Nephron (organoid): ENCODE results near the gene POLR2B.
"Not testable (repeated sequence)": the region's sequence is repeated elsewhere in the genome, so short reads cannot be mapped to it uniquely, and the experiment has no call there.

Experiments used
- H3K27ac Mint-ChIP-seq, 3 experiments: 2 replicates each; pipeline ENCODE4 v1.8.0; 2020; ENCODE audit warnings: mixed read lengths in 3 of 3, mild to moderate bottlenecking in 2 of 3, moderate library complexity in 1 of 3
- H3K27me3 Mint-ChIP-seq: 2 replicates; pipeline ENCODE4 v1.8.0; 2021; ENCODE audit warnings: low read depth, mild to moderate bottlenecking, moderate library complexity, mixed read lengths
- H3K36me3 Mint-ChIP-seq: 2 replicates; pipeline ENCODE4 v1.8.0; 2020; ENCODE audit warnings: low read depth, mixed read lengths
- H3K4me1 Mint-ChIP-seq: 2 replicates; pipeline ENCODE4 v1.8.0; 2020; ENCODE audit warnings: mixed read lengths
- H3K4me3 Mint-ChIP-seq, 3 experiments: 2 replicates each; pipeline ENCODE4 v1.8.0; 2020; ENCODE audit warnings: mild to moderate bottlenecking in 3 of 3, mixed read lengths in 3 of 3, moderate library complexity in 2 of 3
- H3K9me3 Mint-ChIP-seq: 2 replicates; pipeline ENCODE4 v1.8.0; 2020; ENCODE audit warnings: mixed read lengths
- CTCF ChIP-seq, 3 experiments: fragments of 200-600 bp; sonication (generic); IDR thresholded peaks; one replicate each; pipeline ENCODE4 v1.5.0; 2021; ENCODE audit warnings: antibody characterized with exemption in 3 of 3; ENCODE audit not compliant: unreplicated experiment in 3 of 3

POLR2B gene

DNA sequence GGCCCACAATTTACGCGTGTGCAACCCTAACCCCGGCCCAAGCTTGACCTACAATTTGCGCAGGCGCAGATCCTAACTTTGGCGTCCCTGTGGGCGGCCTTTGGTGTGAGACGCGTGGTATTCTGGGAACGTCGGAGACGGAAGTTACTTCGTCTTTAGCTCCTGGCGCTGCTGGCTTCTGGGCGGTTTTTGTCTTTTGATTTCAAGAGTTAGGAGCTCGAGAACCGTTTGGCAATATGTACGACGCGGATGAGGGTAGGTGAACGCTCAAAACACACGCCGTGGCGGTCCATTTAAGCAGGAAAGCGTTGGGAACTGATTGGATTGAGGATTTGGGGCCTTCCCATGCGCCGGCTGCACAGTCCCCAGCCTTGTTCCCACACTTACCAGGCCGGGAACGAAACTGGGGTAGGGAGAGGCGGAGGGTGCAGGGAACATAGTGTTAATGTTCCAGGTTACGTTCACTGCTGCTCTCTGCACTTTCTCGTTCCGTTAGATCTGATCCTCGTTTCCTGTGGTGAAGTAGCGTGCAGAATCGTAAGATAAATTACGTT lies at the start of gene POLR2B:
Gene POLR2B, plus strand, starts transcription at position 147 of the 554 bp plus-strand sequence. Its CDS starts 90 bp downstream, at position 237.
- no peak for TF ChIP-seq CTCF (IDR thresholded peaks at IDR 0.05; ENCODE audit: unreplicated experiment in 3 of 3)
- H3K36me3 Mint-ChIP-seq: peaks cover 5% of the 10 kb centered on the region
- H3K27me3 Mint-ChIP-seq: no peaks in the 10 kb centered on the region
- H3K4me1 Mint-ChIP-seq: peaks cover 43% of the 10 kb centered on the region
- H3K9me3 Mint-ChIP-seq: no peaks in the 10 kb centered on the region
- H3K4me3 Mint-ChIP-seq: peak within 1 kb of the TSS; percentile 100
- H3K27ac Mint-ChIP-seq: peak within 1 kb of the TSS; percentile 94 to 100 (median 100)

- peaks cover 18% of the 10 kb centered on the region for H3K4me1 Mint-ChIP-seq
These were observed 48.1 kb upstream of the POLR2B start for GRCh38 chr4:56930638-56931037.

GRCh38 chr4:56931924-56932323 lies 46.8 kb upstream of the POLR2B start:
- Mint-ChIP-seq H3K27me3 (no peaks in the 10 kb centered on the region), H3K4me3 (no peak overlapping the region), H3K4me1 (peaks cover 18% of the 10 kb centered on the region), H3K36me3 (peaks cover 69% of the 10 kb centered on the region), H3K27ac (no peak overlapping the region), H3K9me3 (no peaks in the 10 kb centered on the region)
- no peak for TF ChIP-seq CTCF (IDR thresholded peaks at IDR 0.05; ENCODE audit: unreplicated experiment in 3 of 3)

More at GRCh38 chr4:56930638-56931037, 48.1 kb upstream of the POLR2B start:
- Mint-ChIP-seq H3K36me3 (peaks cover 66% of the 10 kb centered on the region), H3K27me3 (no peaks in the 10 kb centered on the region), H3K9me3 (no peaks in the 10 kb centered on the region), H3K4me3 (no peak overlapping the region), H3K27ac (no peak overlapping the region)
- TF ChIP-seq CTCF (IDR thresholded peaks at IDR 0.05; ENCODE audit: unreplicated experiment in 3 of 3): no peak

DNA sequence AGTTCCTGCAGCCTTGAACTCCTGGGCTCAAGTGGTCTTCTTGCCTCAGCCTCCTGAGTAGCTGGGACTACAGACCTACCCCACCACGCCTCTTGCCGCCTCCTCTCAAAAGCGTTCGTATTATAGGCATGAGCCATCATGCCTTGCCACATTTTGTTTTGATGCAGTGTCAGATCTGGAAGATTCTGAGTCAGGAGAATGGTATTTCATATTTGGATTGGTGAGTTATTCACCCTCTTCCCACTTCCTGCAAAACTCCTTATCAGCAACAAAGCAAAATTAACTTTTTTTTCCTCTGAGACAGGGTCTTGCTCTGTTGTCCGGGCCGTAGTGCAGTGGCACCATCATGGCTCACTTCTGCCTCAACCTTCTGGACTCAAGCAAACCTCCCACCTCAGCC lies 41.4 kb upstream of the POLR2B start:
- TF ChIP-seq CTCF (IDR thresholded peaks at IDR 0.05; ENCODE audit: unreplicated experiment in 3 of 3): no peak
- Mint-ChIP-seq H3K36me3 (peaks cover 63% of the 10 kb centered on the region), H3K4me3 (no peak overlapping the region), H3K27me3 (no peaks in the 10 kb centered on the region), H3K27ac (no peak overlapping the region), H3K4me1 (peaks cover 11% of the 10 kb centered on the region), H3K9me3 (no peaks in the 10 kb centered on the region)

DNA sequence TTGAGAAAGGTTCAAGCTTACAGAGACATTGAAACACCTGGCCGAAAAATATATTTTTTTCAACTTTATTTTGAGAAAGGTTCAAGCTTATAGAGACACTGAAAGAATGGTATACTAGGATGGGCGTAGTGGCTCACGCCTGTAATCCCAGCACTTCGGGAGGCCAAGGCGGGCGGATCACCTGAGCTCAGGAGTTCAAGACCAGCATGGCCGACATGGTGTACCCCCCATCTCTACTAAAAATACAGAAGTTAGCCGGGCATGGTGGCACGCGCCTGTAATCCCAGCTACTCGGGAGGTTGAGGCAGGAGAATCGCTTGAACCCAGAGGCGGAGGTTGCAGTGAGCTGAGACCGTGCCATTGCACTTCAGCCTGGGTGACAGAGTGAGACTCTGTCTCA lies 38.9 kb upstream of the POLR2B start:
- H3K9me3 Mint-ChIP-seq, H3K27me3 Mint-ChIP-seq, H3K4me1 Mint-ChIP-seq, H3K4me3 Mint-ChIP-seq, H3K27ac Mint-ChIP-seq: not testable (repeated sequence)
- peaks cover 50% of the 10 kb centered on the region for H3K36me3 Mint-ChIP-seq

DNA sequence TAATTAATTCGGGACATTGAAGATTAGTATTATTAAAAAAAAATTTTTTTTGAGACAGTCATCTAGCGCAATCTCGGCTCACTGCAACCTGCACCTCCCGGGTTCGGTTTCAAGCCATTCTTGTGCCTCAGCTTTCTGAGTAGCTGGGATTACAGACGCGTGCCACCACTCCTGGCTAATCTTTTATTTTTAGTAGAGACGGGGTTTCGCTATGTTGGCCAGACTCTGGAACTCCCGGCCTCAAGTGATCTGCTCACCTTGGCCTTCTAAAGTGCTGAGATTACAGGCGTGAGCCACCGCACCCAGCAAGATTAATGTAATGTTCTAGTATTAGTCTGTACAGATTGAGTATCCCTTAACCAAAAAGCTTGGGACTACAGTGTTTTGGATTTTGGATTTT lies 38.3 kb upstream of the POLR2B start:
- peaks cover 5% of the 10 kb centered on the region for H3K4me1 Mint-ChIP-seq
- peaks cover 45% of the 10 kb centered on the region for H3K36me3 Mint-ChIP-seq
- H3K9me3 Mint-ChIP-seq: no peaks in the 10 kb centered on the region
- no peak overlapping the region for H3K27ac Mint-ChIP-seq
- TF ChIP-seq CTCF (IDR thresholded peaks at IDR 0.05; ENCODE audit: unreplicated experiment in 3 of 3): no peak
- no peak overlapping the region for H3K4me3 Mint-ChIP-seq
- H3K27me3 Mint-ChIP-seq: no peaks in the 10 kb centered on the region
